Pancreas (tissue), 10 donors: Measurements from ENCODE around the gene PRR23E. TPM values are rescaled to one million over a fixed set of nuclear protein-coding genes. Genes with fewer than 3 reads are reported as not detected.

ENCODE experiments used
- ATAC-seq, 4 donors: fragments of 200-7000 bp; cut with Tn5 transposase; one replicate each; pipeline versions ENCODE4 v1.8.0 to v1.9.1; 2020; ENCODE audit warnings: mild to moderate bottlenecking in 4 of 4, moderate library complexity in 4 of 4
- DNase-seq, 6 donors: peaks; one replicate each; pipeline ENCODE4 v3.0.0-alpha.2; 2020
- FAIRE-seq: peaks from 2 replicates; lab custom pipeline; 2012; peaks lifted over from hg19 to GRCh38; lab: Jason Lieb, UNC
- H3K27ac ChIP-seq, 4 donors: fragments of 200-600 bp; sonication (generic); 1 replicate in 3 of 4; 2 replicates in 1 of 4; pipeline versions ENCODE4 v1.5.0 to v1.8.0; 2020
- H3K27me3 ChIP-seq, 4 donors: fragments of 200-600 bp; one replicate each; pipeline ENCODE4 v1.8.0; 2021
- H3K36me3 ChIP-seq, 3 donors: fragments of 200-600 bp; sonication (generic) in 1 of 3; one replicate each; pipeline versions ENCODE4 v1.5.0 to v1.8.0; 2020 to 2021
- H3K4me1 ChIP-seq, 3 donors: fragments of 200-600 bp; one replicate each; pipeline ENCODE4 v1.8.0; 2021
- H3K4me3 ChIP-seq, 4 donors: fragments of 200-600 bp; sonication (generic) in 2 of 4; one replicate each; pipeline versions ENCODE4 v1.5.0 to v1.8.0; 2020 to 2021
- H3K9me3 ChIP-seq, 4 donors: fragments of 200-600 bp; one replicate each; pipeline ENCODE4 v1.8.0; 2021
- WGBS, 2 donors: extraction: QIAGEN DNeasy Blood & Tissue Kit; methylation state at CpG; one replicate each; pipeline ENCODE4 v1.1.7; 2013; 5-methylcytosine and 5-hydroxymethylcytosine counted together
- intact Hi-C, 3 donors: fragments of 100-400 bp; cut with DNase I; formaldehyde crosslinking; loops; one replicate each; pipeline versions ENCODE4 v1.11.1 to v1.14.2; 2022
- polyA plus RNA-seq, 2 donors: library from polyadenylated mRNA; stranded (reverse); fragments of 200-250 nt; gene quantifications; one replicate each; pipeline ENCODE4 v1.2.3, GENCODE V29; 2013
- total RNA-seq, 6 donors: library from RNA; stranded (reverse); fragmentation: NEBNext Ultra II Directional in 4 of 6; extraction: Animal tissue kit (Norgen Biotek cat#: 25700) in 4 of 6; gene quantifications; one replicate each; pipeline versions ENCODE4 v1.2.1 to v1.2.4, GENCODE V29; 2021 to 2023
- TF ChIP-seq, protein P1 (sequence below), 4 donors: fragments of 200-600 bp; sonication (generic) in 3 of 4; IDR thresholded peaks; one replicate each; pipeline versions ENCODE4 v1.5.0 to v1.8.0; 2021; ENCODE audit warnings: antibody characterized with exemption in 4 of 4
- donor health status: healthy with polysubstance abuse.
- donor health status: DM: no; HTN: no; CAD: no; lungs with moderate emphysema.
- donor health status: DM: no; HTN: no; CAD: no.
- donor health status: control.
- donor health status: control.
- donor health status: Bipolar disorder and iron deficiency.
- donor health status: DM: yes; HTN: yes; CAD: no.
- donor health status: DM: no; HTN: no; CAD: no.
- donor health status: DM: no; HTN: no; CAD: no.
- donor health status: DM: yes; HTN: yes; CAD: no.

Gene PRR23E
- total and polyA plus RNA-seq, 8 donors: not detected

GRCh38 chr3:127170814-127171213 is 22.1 kb upstream of the PRR23E start:
- WGBS, 2 donors: 30 to 38% methylated on average over 7 of the region's 7 CpGs
- Histone ChIP-seq H3K9me3 (no peaks in the 10 kb centered on the region), H3K4me1 (no peaks in the 10 kb centered on the region), H3K27me3 (no peaks in the 10 kb centered on the region), H3K27ac (no peak overlapping the region), H3K36me3 (no peaks in the 10 kb centered on the region), H3K4me3 (no peak overlapping the region)
- intact Hi-C loops: no loop called here
- TF ChIP-seq, protein P1, sequence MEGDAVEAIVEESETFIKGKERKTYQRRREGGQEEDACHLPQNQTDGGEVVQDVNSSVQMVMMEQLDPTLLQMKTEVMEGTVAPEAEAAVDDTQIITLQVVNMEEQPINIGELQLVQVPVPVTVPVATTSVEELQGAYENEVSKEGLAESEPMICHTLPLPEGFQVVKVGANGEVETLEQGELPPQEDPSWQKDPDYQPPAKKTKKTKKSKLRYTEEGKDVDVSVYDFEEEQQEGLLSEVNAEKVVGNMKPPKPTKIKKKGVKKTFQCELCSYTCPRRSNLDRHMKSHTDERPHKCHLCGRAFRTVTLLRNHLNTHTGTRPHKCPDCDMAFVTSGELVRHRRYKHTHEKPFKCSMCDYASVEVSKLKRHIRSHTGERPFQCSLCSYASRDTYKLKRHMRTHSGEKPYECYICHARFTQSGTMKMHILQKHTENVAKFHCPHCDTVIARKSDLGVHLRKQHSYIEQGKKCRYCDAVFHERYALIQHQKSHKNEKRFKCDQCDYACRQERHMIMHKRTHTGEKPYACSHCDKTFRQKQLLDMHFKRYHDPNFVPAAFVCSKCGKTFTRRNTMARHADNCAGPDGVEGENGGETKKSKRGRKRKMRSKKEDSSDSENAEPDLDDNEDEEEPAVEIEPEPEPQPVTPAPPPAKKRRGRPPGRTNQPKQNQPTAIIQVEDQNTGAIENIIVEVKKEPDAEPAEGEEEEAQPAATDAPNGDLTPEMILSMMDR (IDR thresholded peaks at IDR 0.05): no peak
- FAIRE-seq: no peak
- peak in 3 of 4 donors; percentile 36 to 57 (median 50) for ATAC-seq
- peak in 2 of 6 donors; percentile 8 to 53 for DNase-seq

DNA sequence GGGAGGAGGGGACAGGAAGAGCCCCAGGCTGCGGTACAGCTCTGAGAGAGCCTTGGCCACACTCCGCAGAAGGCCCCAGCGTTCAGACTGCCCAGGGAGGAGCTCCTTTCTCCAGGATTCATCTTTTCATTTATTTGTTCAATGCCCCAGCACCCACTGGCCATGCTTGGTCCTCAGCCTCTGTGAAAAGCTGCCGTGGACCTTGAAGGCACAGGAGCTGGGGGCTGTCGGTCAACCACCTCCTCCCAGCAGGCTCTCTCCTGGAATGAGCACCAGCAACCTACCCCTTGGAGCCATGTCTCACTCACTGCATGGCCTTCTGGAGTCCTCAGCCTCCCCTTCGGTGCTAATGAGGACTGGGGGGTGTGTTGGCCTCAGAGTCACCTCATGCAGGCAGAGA is 21.6 kb upstream of the PRR23E start:
- H3K27ac ChIP-seq: no peak overlapping the region
- intact Hi-C loops: no loop called here
- FAIRE-seq (no peak), ATAC-seq (no peak), DNase-seq (no peak)
- no peaks in the 10 kb centered on the region for H3K27me3 ChIP-seq
- no peaks in the 10 kb centered on the region for H3K4me1 ChIP-seq
- no peaks in the 10 kb centered on the region for H3K36me3 ChIP-seq
- H3K9me3 ChIP-seq: no peaks in the 10 kb centered on the region
- no peak overlapping the region for H3K4me3 ChIP-seq
- 68 to 71% methylated on average over 6 of the region's 6 CpGs for WGBS, 2 donors
- TF ChIP-seq, protein P1 (IDR thresholded peaks at IDR 0.05): no peak

DNA sequence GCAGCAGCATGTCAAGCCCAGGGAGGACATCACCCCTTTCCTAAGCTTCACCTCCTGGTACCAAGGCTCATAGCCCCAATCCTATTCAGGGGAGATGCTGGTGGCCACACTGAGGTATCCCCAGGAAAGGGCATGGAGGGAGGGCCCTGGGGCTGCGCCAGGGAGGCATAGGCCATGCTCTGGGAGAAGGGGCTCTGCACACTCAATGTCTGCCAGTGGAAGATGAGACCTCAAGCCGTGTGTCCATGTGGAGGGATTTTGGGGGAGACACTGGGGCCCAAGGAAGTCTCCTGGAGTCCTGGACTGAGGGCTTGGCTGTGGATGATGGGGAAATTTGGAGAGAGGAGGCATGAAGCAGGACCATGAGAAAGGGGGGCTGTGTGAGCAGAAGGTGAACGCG is 21.2 kb upstream of the PRR23E start:
- Histone ChIP-seq H3K4me3 (no peak overlapping the region), H3K27ac (no peak overlapping the region), H3K36me3 (no peaks in the 10 kb centered on the region), H3K4me1 (no peaks in the 10 kb centered on the region), H3K9me3 (no peaks in the 10 kb centered on the region), H3K27me3 (no peaks in the 10 kb centered on the region)
- intact Hi-C loops: no loop called here
- ATAC-seq (no peak), DNase-seq (peak in 1 of 6 donors; percentile 34), FAIRE-seq (no peak)
- WGBS, 2 donors: 75 to 79% methylated on average over 4 of the region's 4 CpGs
- TF ChIP-seq, protein P1 (IDR thresholded peaks at IDR 0.05): no peak

- Histone ChIP-seq H3K4me3 (no peak overlapping the region), H3K27ac (no peak overlapping the region), H3K36me3 (no peaks in the 10 kb centered on the region), H3K9me3 (no peaks in the 10 kb centered on the region), H3K27me3 (no peaks in the 10 kb centered on the region), H3K4me1 (no peaks in the 10 kb centered on the region)
- peak in 1 of 6 donors; percentile 39 for DNase-seq
- no peak for ATAC-seq
- no peak for FAIRE-seq
- intact Hi-C loops: no loop called here
- 79 to 86% methylated on average over 5 of the region's 5 CpGs for WGBS, 2 donors
- TF ChIP-seq, protein P1 (IDR thresholded peaks at IDR 0.05): no peak
These were observed 20.7 kb upstream of the PRR23E start for GRCh38 chr3:127172211-127172610.

- Histone ChIP-seq H3K4me3 (no peak overlapping the region), H3K27ac (no peak overlapping the region), H3K9me3 (no peaks in the 10 kb centered on the region), H3K4me1 (no peaks in the 10 kb centered on the region), H3K36me3 (no peaks in the 10 kb centered on the region), H3K27me3 (no peaks in the 10 kb centered on the region)
- intact Hi-C loops: no loop called here
- peak in 1 of 6 donors; percentile 50 for DNase-seq
- TF ChIP-seq, protein P1 (IDR thresholded peaks at IDR 0.05): no peak
- 55 to 62% methylated on average over 22 of the region's 22 CpGs for WGBS, 2 donors
- no peak for FAIRE-seq
- ATAC-seq: peak in 3 of 4 donors; percentile 38 to 58 (median 52)
These were observed 20.0 kb upstream of the PRR23E start for GRCh38 chr3:127172781-127173515.
